K562 (cell line): Measurements from ENCODE around the gene MYH9. TPM values are rescaled to one million over a fixed set of nuclear protein-coding genes. Genes with fewer than 3 reads are reported as not detected.

Experiments used
- ATAC-seq: fragments of 200-7000 bp; cut with Tn5 transposase; 3 replicates; pipeline ENCODE4 v1.9.1; 2020; ENCODE audit warnings: moderate library complexity
- BruUV-seq: library from RNA; stranded (reverse); fragments of 400-500 nt; replicated peaks from 2 replicates; lab custom pipeline; 2021; lab: Mats Ljungman, UMichigan
- CTCF ChIA-PET: fragments of 300-600 bp; formaldehyde crosslinking; extraction: SDS; loops from one replicate; lab custom pipeline; 2021; ENCODE audit warnings: low intra/inter-chr PET ratio; lab: Yijun Ruan, JAX
- POLR2A ChIA-PET: fragments of 300-600, 350-650 bp; sonication (Branson Sonifier 250); formaldehyde crosslinking; extraction: SDS; loops from one replicate; lab custom pipeline; 2021; ENCODE audit warnings: antibody characterized with exemption, inconsistent platforms; lab: Yijun Ruan, JAX
- DNase-seq, 4 experiments: peaks; one replicate each; pipeline versions ENCODE4 v3.0.0 to v3.0.0-alpha.2; 2011 to 2018; ENCODE audit warnings: low spot score in 3 of 4, mixed read lengths in 3 of 4; ENCODE audit errors: extremely low read depth in 1 of 4
- FAIRE-seq: peaks from 2 replicates; lab custom pipeline; 2011; peaks lifted over from hg19 to GRCh38; lab: Jason Lieb, UNC
- H2AFZ ChIP-seq: 2 replicates; pipeline ENCODE4 v1.6.0; 2011; ENCODE audit warnings: low read depth, low read length, control low read depth, inconsistent platforms
- H3K27ac ChIP-seq: fragments of 200-600 bp; 3 replicates; pipeline ENCODE4 v1.8.0; 2011; ENCODE audit warnings: low read depth, mild to moderate bottlenecking, control low read depth, inconsistent platforms, low read length, moderate library complexity, mixed read lengths; ENCODE audit errors: extremely low read depth
- H3K27me3 ChIP-seq, 2 experiments: fragments of 300-600 bp in 1 of 2; 2 replicates in 1 of 2; 3 replicates in 1 of 2; pipeline versions ENCODE4 v1.6.0 to v1.8.0; 2011; ENCODE audit warnings: inconsistent platforms in 2 of 2, low read length in 2 of 2, mild to moderate bottlenecking in 1 of 2, mixed read lengths in 1 of 2, moderate library complexity in 1 of 2; ENCODE audit not compliant: control insufficient read depth in 2 of 2, insufficient read depth in 2 of 2
- H3K36me3 ChIP-seq: fragments of 300-600 bp; 3 replicates; pipeline ENCODE4 v1.8.0; 2011; ENCODE audit warnings: mild to moderate bottlenecking, low read length, inconsistent platforms; ENCODE audit not compliant: control insufficient read depth, insufficient read depth
- H3K4me1 ChIP-seq, 2 experiments: fragments of 200-600 bp in 1 of 2; replicated peaks in 1 of 2; 2 replicates in 1 of 2; 3 replicates in 1 of 2; pipeline versions ENCODE4 v1.5.1 to v1.8.0; 2011; ENCODE audit warnings: inconsistent platforms in 2 of 2, low read length in 2 of 2, mild to moderate bottlenecking in 1 of 2, mixed read lengths in 1 of 2, moderate library complexity in 1 of 2; ENCODE audit not compliant: control insufficient read depth in 2 of 2, insufficient read depth in 2 of 2
- H3K4me2 ChIP-seq: 2 replicates; pipeline ENCODE4 v1.6.1; 2011; ENCODE audit warnings: low read length, control low read depth, inconsistent platforms, mixed read lengths; ENCODE audit not compliant: insufficient read depth
- H3K4me3 ChIP-seq: fragments of 200-600 bp; sonication (generic), shearing (Covaris generic); 2 replicates; pipeline ENCODE4 v1.5.1; 2016; ENCODE audit warnings: control low read depth, inconsistent platforms
- H3K79me2 ChIP-seq: fragments of 200-600 bp; 3 replicates; pipeline ENCODE4 v1.8.0; 2011; ENCODE audit warnings: low read length, inconsistent platforms; ENCODE audit not compliant: control insufficient read depth, insufficient read depth
- H3K9ac ChIP-seq, 2 experiments: 2 replicates each; pipeline versions ENCODE4 v1.6.0 to v1.6.1; 2011; ENCODE audit warnings: low read depth in 2 of 2, low read length in 2 of 2, control low read depth in 1 of 2, inconsistent platforms in 1 of 2, mild to moderate bottlenecking in 1 of 2, mixed read lengths in 1 of 2; ENCODE audit not compliant: insufficient read depth in 1 of 2
- H3K9me1 ChIP-seq: one replicate; pipeline ENCODE4 v1.6.0; 2011; ENCODE audit warnings: inconsistent platforms, mild to moderate bottlenecking, low read length, moderate library complexity; ENCODE audit not compliant: control insufficient read depth, insufficient read depth
- H3K9me3 ChIP-seq: replicated peaks from 2 replicates; pipeline ENCODE4 v1.5.1; 2011; ENCODE audit warnings: low read depth, low read length, inconsistent platforms; ENCODE audit not compliant: control insufficient read depth, insufficient read depth
- H4K20me1 ChIP-seq: replicated peaks from 2 replicates; pipeline ENCODE4 v1.6.1; 2011; ENCODE audit warnings: low read length, inconsistent platforms, mixed read lengths; ENCODE audit not compliant: control insufficient read depth, insufficient read depth
- CBFA2T2 ChIP-seq: fragments of 450-650 bp; conservative IDR thresholded peaks from 2 replicates; pipeline ENCODE4 v1.6.1; 2017; ENCODE audit warnings: mild to moderate bottlenecking
- CBX3 ChIP-seq, 2 experiments: IDR thresholded peaks; 1 replicate in 1 of 2; 2 replicates in 1 of 2; pipeline ENCODE4 v1.6.1; 2012; ENCODE audit warnings: inconsistent platforms in 2 of 2, low read length in 2 of 2, borderline replicate concordance in 1 of 2, control low read depth in 1 of 2
- CBX5 ChIP-seq: IDR thresholded peaks from 2 replicates; pipeline ENCODE4 v1.6.1; 2014; ENCODE audit warnings: low read depth, borderline replicate concordance
- ESRRA ChIP-seq: fragments of 450-650 bp; IDR thresholded peaks from 2 replicates; pipeline ENCODE4 v1.6.1; 2014; ENCODE audit warnings: low read depth, mild to moderate bottlenecking, moderate library complexity, borderline replicate concordance
- KLF1 ChIP-seq: fragments of 450-650 bp; IDR thresholded peaks from 2 replicates; pipeline ENCODE4 v1.6.1; 2016; ENCODE audit warnings: missing genetic modification characterization, missing compliant biosample characterization
- MBD2 ChIP-seq: sonication (generic); IDR thresholded peaks from 2 replicates; pipeline ENCODE4 v1.6.1; 2016; ENCODE audit warnings: low read depth, borderline replicate concordance
- PCBP1 ChIP-seq: fragments of 200-400 bp; formaldehyde crosslinking; IDR thresholded peaks from 2 replicates; pipeline ENCODE4 v1.6.1; 2018; ENCODE audit warnings: mild to moderate bottlenecking, low read depth, low read length; ENCODE audit not compliant: poor library complexity, severe bottlenecking
- RBM15 ChIP-seq: fragments of 200-400 bp; formaldehyde crosslinking; IDR thresholded peaks from 2 replicates; pipeline ENCODE4 v1.6.1; 2018; ENCODE audit warnings: mild to moderate bottlenecking, low read length, moderate library complexity; ENCODE audit not compliant: insufficient read depth
- RNF2 ChIP-seq: sonication (generic); IDR thresholded peaks from 2 replicates; pipeline ENCODE4 v1.6.1; 2016
- USF2 ChIP-seq: sonication (generic); formaldehyde crosslinking; IDR thresholded peaks from 2 replicates; pipeline ENCODE4 v1.5.0; 2020; ENCODE audit warnings: missing genetic modification reagents
- ZC3H8 ChIP-seq: fragments of 450-650 bp; IDR thresholded peaks from 2 replicates; pipeline ENCODE4 v1.6.1; 2017
- ZKSCAN3 ChIP-seq: fragments of 250-450 bp; sonication (Bioruptor Pico); IDR thresholded peaks from 2 replicates; pipeline ENCODE4 v1.4.0; 2020
- ZNF133 ChIP-seq: fragments of 250-450 bp; sonication (Bioruptor Pico); IDR thresholded peaks from 2 replicates; pipeline ENCODE4 v1.4.0; 2020; ENCODE audit warnings: mild to moderate bottlenecking
- WGBS: fragments of 100-300 bp; shearing (Covaris generic); methylation state at CpG from one replicate; pipeline ENCODE4 v1.1.6; 2016; ENCODE audit warnings: low coverage, mixed read lengths; ENCODE audit not compliant: insufficient coverage; ENCODE audit errors: missing lambda C conversion rate; 5-methylcytosine and 5-hydroxymethylcytosine counted together
- in situ Hi-C: fragments of 300-500 bp; cut with MboI; formaldehyde crosslinking; loops from 4 replicates; pipeline ENCODE4 v1.15.0; 2018; ENCODE audit warnings: inconsistent platforms, mixed read lengths
- intact Hi-C: fragments of 100-400 bp; cut with micrococcal nuclease; formaldehyde crosslinking; loops from 2 replicates; pipeline ENCODE4 v1.14.2; 2022
- polyA plus RNA-seq, 8 experiments: library from polyadenylated mRNA; depleted of rRNA in 4 of 8; stranded (reverse) in 5 of 8; unstranded in 3 of 8; fragments of >200 nt; fragmentation: Nextera tagmentation in 2 of 8; fragmentation: Illumina TruSeq in 1 of 8; extraction: Ambion mirVana in 2 of 8; extraction: Trizol in 1 of 8; gene quantifications; 2 replicates each; pipeline versions ENCODE4 v1.2.1 to v1.2.3, GENCODE V29; 2011 to 2014; ENCODE audit warnings: inconsistent platforms in 1 of 8, missing spikeins in 1 of 8
- total RNA-seq, 7 experiments: library from RNA; depleted of rRNA in 6 of 7; stranded (reverse); fragments of >200 nt in 6 of 7; fragmentation: Illumina TruSeq in 2 of 7; extraction: Trizol in 2 of 7; gene quantifications; 2 replicates each; pipeline versions ENCODE4 v1.2.1 to v1.2.3, GENCODE V29; 2011 to 2021; ENCODE audit warnings: low replicate concordance in 1 of 7
- TF ChIP-seq, protein P1 (sequence below): sonication (generic); formaldehyde crosslinking; IDR thresholded peaks from 2 replicates; pipeline ENCODE4 v1.9.0; 2022; ENCODE audit warnings: mild to moderate bottlenecking, missing genetic modification reagents
- TF ChIP-seq, protein P2 (sequence below): fragments of 450-650 bp; IDR thresholded peaks from 2 replicates; pipeline ENCODE4 v1.6.1; 2016; ENCODE audit warnings: mild to moderate bottlenecking
- TF ChIP-seq, protein P3 (sequence below): fragments of 450-650 bp; IDR thresholded peaks from 2 replicates; pipeline ENCODE4 v1.6.1; 2016; ENCODE audit warnings: low read depth, mild to moderate bottlenecking, moderate library complexity

Gene MYH9
- total and polyA plus RNA-seq, 9 of the 15 experiments (the other 6 are each of a cell fraction or from before 2014, with no cell fraction given): 0.71 to 111 (median 24.6) TPM

- TF ChIP-seq USF2 (CRISPR knock-in tag): no peak
- TF ChIP-seq, protein P1, sequence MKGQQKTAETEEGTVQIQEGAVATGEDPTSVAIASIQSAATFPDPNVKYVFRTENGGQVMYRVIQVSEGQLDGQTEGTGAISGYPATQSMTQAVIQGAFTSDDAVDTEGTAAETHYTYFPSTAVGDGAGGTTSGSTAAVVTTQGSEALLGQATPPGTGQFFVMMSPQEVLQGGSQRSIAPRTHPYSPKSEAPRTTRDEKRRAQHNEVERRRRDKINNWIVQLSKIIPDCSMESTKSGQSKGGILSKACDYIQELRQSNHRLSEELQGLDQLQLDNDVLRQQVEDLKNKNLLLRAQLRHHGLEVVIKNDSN (CRISPR knock-in tag): no peak
- TF ChIP-seq ZKSCAN3 (CRISPR knock-in tag): no peak
- no peak for TF ChIP-seq CBX3 (IDR thresholded peaks at IDR 0.05; ENCODE audit: borderline replicate concordance in 1 of 2, low read length in 2 of 2)
- TF ChIP-seq CBX5: no peak
Observed at GRCh38 chr22:36330127-36330526, 57.6 kb downstream of the MYH9 start (continued).

DNA sequence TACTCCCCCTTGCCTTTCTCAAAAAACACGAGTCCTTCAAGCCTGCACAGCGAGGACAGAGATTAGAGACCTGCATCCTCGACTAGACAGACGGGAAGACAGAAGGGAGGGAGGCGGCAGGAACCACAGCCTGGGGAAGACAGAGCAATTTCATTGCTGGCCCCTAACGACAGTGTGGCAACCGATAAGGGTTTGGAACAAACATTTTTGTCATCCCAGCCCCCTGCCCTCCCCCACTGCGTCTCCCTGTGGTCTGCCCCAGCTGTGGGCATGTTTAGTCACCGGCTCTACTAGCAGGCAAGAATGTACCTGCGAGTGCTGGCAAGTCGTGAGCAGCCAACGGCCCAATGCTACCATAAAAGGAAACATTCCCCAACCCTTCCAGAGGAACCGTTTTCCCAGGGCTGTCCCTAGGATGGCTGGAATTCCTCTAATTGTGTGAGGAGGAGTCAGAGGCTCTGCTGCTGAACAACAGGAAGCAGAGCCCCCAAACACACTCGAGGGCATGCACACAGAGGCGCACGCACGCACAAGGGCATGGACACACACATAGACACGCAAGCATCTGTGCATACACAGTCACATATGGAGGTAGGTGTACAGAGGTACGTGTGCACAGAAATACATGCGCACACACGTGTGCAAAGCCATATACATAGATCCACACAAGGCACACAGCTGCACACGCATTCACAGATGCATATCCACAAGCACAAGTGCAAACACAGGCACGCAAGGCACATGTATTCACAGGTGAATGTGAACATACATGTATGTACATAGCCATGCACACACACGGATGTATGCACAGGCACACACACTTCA, 58.3 kb downstream of the MYH9 start:
- no TSS peak for BruUV-seq
- FAIRE-seq (peak; percentile 89), ATAC-seq (peak; percentile 79), DNase-seq (peak; percentile 56 to 87 (median 68))
- peak overlapping the region; percentile 50 to 84; a peak in 2 of 4 replicates for H3K9ac ChIP-seq
- H3K79me2 ChIP-seq: peaks cover 55% of the 10 kb centered on the region
- H4K20me1 ChIP-seq: no peaks in the 10 kb centered on the region
- CTCF ChIA-PET: no interaction called here
- intact Hi-C loops: no loop called here
- POLR2A ChIA-PET: interaction anchor here (0.8 to 0.9 kb wide), 4 partner anchors 8 to 36 kb away, joined by 3 read pairs; no protein-coding TSS in a partner anchor
- peaks cover 5% of the 10 kb centered on the region for H3K9me1 ChIP-seq
- 41% methylated on average over 19 of the region's 24 CpGs for WGBS
- H3K36me3 ChIP-seq: peaks cover 79% of the 10 kb centered on the region
- no peaks in the 10 kb centered on the region for H3K27me3 ChIP-seq
- H2AFZ ChIP-seq: no peak overlapping the region
- peaks cover 64 to 65% of the 10 kb centered on the region in 2 experiments for H3K4me1 ChIP-seq
- H3K4me2 ChIP-seq: peak overlapping the region; percentile 40
- peak overlapping the region; percentile 91 for H3K27ac ChIP-seq
- in situ Hi-C loops: no loop called here
- no peak overlapping the region for H3K4me3 ChIP-seq
- H3K9me3 ChIP-seq: no peaks in the 10 kb centered on the region
- TF ChIP-seq KLF1 (tag): no peak
- TF ChIP-seq ZNF133 (CRISPR knock-in tag): no peak
- TF ChIP-seq PCBP1: no peak
- no peak for TF ChIP-seq ZC3H8
- TF ChIP-seq, protein P2, sequence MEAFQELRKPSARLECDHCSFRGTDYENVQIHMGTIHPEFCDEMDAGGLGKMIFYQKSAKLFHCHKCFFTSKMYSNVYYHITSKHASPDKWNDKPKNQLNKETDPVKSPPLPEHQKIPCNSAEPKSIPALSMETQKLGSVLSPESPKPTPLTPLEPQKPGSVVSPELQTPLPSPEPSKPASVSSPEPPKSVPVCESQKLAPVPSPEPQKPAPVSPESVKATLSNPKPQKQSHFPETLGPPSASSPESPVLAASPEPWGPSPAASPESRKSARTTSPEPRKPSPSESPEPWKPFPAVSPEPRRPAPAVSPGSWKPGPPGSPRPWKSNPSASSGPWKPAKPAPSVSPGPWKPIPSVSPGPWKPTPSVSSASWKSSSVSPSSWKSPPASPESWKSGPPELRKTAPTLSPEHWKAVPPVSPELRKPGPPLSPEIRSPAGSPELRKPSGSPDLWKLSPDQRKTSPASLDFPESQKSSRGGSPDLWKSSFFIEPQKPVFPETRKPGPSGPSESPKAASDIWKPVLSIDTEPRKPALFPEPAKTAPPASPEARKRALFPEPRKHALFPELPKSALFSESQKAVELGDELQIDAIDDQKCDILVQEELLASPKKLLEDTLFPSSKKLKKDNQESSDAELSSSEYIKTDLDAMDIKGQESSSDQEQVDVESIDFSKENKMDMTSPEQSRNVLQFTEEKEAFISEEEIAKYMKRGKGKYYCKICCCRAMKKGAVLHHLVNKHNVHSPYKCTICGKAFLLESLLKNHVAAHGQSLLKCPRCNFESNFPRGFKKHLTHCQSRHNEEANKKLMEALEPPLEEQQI: no peak
- TF ChIP-seq MBD2: 0 out of 2 replicates have a peak, but pooled peaks have one; percentile 51
- TF ChIP-seq CBFA2T2: peak; percentile 70
- TF ChIP-seq ESRRA: peak; percentile 27; the same call in 1 of the 2 replicates
- TF ChIP-seq RNF2: peak; percentile 30; the same call in 1 of the 2 replicates
- TF ChIP-seq, protein P3, sequence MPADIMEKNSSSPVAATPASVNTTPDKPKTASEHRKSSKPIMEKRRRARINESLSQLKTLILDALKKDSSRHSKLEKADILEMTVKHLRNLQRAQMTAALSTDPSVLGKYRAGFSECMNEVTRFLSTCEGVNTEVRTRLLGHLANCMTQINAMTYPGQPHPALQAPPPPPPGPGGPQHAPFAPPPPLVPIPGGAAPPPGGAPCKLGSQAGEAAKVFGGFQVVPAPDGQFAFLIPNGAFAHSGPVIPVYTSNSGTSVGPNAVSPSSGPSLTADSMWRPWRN: no peak
- no peak for TF ChIP-seq RBM15
